ENCODE results near the gene EGR2.

EGR2 gene

GRCh38 chr10:62817766-62818425, 1.7 kb upstream of the EGR2 start:
- peak; percentile 22 to 29 for ATAC-seq

- ATAC-seq: peak; percentile 1 to 2
These were observed 1.1 kb upstream of the EGR2 start for GRCh38 chr10:62817121-62817765.

- ATAC-seq: no peak
These were observed 163 bp downstream of the EGR2 start for GRCh38 chr10:62816076-62816330.

GRCh38 chr10:62815381-62816075, 638 bp downstream of the EGR2 start:
- ATAC-seq: no peak

- no peak for ATAC-seq
These were observed 1.3 kb downstream of the EGR2 start for GRCh38 chr10:62814756-62815380.

GRCh38 chr10:62813981-62814380, 2.2 kb downstream of the EGR2 start:
- ATAC-seq: no peak

- no peak for ATAC-seq
These were observed 2.7 kb downstream of the EGR2 start for GRCh38 chr10:62813453-62813852.

GRCh38 chr10:62812672-62813439, 3.3 kb downstream of the EGR2 start:
- no peak for ATAC-seq

GRCh38 chr10:62811159-62811875, 4.8 kb downstream of the EGR2 start:
- peak; percentile 57 to 60 for ATAC-seq

- ATAC-seq: no peak
These were observed 5.8 kb downstream of the EGR2 start for GRCh38 chr10:62810156-62810902.

GRCh38 chr10:62806251-62806650, 9.9 kb downstream of the EGR2 start:
- ATAC-seq: no peak

- no peak for ATAC-seq
These were observed 10.7 kb downstream of the EGR2 start for GRCh38 chr10:62805231-62806099.

GRCh38 chr10:62804356-62805230, 11.6 kb downstream of the EGR2 start, which contains the start of gene ADO:
Gene ADO (plus strand): TSS chr10:62804720. CDS start chr10:62805060, 340 bp downstream.
- peak; percentile 92 for ATAC-seq

- ATAC-seq: no peak
These were observed 12.3 kb downstream of the EGR2 start for GRCh38 chr10:62803724-62804355.

- no peak for ATAC-seq
These were observed 14.3 kb downstream of the EGR2 start for GRCh38 chr10:62801871-62802270.

- ATAC-seq: no peak
These were observed 19.3 kb downstream of the EGR2 start for GRCh38 chr10:62796896-62797295.

GRCh38 chr10:62795762-62796161, 20.4 kb downstream of the EGR2 start:
- no peak for ATAC-seq

- ATAC-seq: no peak
These were observed 21.1 kb downstream of the EGR2 start for GRCh38 chr10:62795100-62795499.

- ATAC-seq: no peak
These were observed 21.9 kb downstream of the EGR2 start for GRCh38 chr10:62794306-62794705.

Data from activated CD4-positive, CD25-positive, alpha-beta regulatory T cell treated with anti-CD3 and anti-CD28 coated beads, Interleukin-2, amount 50 U/mL, for 24 hours (primary cell).